ENCODE data around the gene WHRN. TPM values are rescaled to one million over a fixed set of nuclear protein-coding genes. Genes with fewer than 3 reads are reported as not detected.
A peak's percentile ranks its signal among the peaks of the same experiment; 100 is the strongest.

WHRN gene
- polyA plus RNA-seq (ENCODE audit: insufficient read length in 10 of 10), result 1 to 10 TPM; 1.9 to 6.3 (median 3.3) TPM
- long read RNA-seq, donor 1, result 0 reads
- long read RNA-seq, donor 2, result 0 reads
- long read RNA-seq, donor 3, result 0 reads
- long read RNA-seq, donor 4, partial matches to known transcripts, result 0 of 1 reads
- long read RNA-seq, donor 4, other reads (novel, unspliced or antisense), result 0 of 1 reads
- long read RNA-seq, donor 5, result 0 reads
- long read RNA-seq, donor 6, result 0 reads
- long read RNA-seq, donor 7, partial matches to known transcripts, result 0 of 1 reads
- long read RNA-seq, donor 7, other reads (novel, unspliced or antisense), result 0 of 1 reads
- long read RNA-seq, donor 8, result 0 reads
- long read RNA-seq, donor 9, result 0 reads

DNA sequence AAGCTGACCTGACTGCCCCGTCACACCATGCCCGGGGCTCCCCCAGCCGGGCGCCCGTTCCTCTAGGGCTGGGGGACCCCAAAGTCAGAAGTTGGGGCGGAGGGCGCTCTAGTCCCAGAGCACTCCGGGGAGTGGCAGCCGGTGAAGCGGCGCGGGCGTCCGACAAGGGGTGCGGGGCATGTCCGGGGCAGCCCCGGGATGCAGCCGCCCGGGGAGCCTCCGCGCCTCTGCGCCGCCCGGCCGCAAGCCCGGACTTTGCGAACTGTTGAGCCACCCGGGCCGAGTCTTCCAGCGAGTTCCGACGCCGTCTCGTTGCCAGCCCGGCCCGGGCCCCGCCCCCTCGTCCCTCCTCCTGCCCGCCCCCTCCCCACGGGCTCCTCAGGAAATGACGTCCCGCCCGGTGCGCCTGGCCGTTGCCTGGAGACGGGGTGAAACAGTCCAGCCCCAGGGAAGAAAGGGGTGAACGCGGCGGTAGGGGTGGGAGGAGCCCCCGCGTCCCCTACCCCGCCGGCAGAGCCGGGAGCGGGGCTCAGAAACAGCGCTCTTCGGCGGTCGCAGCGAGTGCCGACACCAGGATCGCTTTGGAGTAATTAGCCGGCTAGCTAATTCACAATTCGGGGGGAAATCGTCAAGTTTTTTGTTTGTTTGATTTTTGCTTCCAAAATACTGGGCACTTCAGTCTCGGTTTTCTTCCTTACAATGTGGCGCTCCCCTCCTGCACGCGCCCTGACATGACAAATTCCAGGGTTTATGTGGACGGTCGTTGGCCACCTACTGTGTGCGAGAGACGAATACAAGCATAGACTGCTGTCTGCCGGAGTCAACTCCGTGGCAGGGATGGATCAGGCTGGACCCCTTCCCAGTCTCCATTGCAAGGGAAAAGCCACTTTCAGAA is at the start of gene WHRN:
TSS of gene WHRN (minus strand) at position 287 of the 895 bp plus-strand sequence. CDS start 672 bp downstream, outside the sequence.
- peak; percentile 86 to 95 (median 93) for DNase-seq

DNA sequence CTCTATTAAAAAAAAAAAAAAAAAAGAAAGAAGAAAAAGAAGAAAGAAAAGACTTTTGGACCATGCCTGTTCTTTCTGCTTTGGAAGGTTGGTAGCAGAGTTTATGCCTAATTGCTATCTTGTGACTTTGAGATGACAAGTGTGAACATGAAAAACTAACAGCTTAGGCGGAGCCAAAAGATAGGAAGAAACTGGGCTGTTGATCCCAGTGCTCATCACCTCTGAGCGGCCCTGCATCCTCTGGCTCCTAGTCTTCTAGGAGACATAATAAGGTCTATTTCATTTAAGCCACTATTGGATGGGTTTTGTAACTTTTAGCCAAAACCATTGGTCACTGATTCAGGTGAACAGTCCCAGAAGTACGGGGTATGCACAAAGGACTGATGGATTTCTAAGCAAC is 47.9 kb upstream of the WHRN start:
- DNase-seq, result no peak

DNA sequence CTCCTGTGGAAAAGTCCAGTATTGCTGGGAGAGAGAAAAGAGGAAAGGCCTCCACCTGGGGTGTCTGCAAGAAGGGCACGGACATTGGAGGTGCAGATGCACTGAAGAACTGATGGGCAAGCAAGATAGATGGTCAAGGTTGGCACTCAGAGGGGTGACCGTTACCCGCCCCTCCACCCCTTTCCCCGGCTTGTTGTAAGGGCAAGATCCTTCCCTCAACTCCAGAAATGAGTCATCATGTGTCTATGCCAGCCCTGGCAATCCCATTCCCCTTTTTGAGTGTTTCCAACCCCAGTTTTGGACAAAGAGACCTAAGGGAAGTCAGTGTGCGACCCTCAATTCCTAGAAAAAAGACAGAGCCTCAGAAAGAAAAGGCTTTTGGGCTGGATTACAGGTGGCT is 47.4 kb upstream of the WHRN start:
- DNase-seq, result no peak

DNA sequence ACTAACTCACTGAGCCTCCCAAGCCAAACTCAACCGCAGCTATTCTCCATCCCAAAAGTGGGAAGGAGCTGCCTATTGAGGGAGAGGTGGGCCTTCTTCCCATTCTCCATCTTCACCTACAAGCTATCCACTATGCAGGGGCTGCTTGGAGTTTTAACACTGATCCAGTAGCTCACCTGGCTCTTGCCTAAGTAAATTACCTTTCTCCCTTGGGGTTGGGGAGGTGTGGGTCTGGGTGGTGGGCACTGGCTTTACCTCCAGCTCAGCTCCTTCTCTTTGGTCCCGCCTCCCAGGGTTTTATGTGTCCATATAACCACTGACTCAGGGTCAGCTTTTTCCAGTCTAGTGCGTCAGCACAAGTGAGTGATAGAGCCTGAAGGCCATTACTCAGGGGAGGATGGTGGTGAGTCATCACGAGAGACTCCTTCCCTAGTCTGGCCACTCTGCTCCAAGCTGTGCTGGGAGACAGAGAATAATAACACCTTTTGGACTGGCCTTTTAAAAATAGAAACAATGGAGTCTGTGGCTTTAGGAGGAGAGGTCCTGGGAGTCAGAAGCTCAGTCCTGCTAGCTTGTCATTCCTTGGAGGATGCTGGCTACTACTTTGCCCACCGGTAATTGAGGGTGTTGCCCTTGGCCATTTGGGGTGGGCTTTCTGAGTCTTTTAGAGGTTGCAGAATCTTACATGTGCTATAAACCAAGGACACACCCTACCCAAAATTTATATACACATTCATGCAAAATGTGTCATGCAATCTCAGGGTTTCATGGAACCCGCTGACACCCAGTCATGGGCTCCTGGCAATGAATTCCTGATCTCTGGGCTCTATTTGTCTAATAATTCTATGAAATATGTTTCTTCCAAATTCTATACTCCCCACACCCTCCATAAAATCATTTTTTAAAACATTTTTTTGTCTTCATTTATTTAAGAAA is 46.7 kb upstream of the WHRN start:
- peak; percentile 11 to 89 (median 14) for DNase-seq

DNA sequence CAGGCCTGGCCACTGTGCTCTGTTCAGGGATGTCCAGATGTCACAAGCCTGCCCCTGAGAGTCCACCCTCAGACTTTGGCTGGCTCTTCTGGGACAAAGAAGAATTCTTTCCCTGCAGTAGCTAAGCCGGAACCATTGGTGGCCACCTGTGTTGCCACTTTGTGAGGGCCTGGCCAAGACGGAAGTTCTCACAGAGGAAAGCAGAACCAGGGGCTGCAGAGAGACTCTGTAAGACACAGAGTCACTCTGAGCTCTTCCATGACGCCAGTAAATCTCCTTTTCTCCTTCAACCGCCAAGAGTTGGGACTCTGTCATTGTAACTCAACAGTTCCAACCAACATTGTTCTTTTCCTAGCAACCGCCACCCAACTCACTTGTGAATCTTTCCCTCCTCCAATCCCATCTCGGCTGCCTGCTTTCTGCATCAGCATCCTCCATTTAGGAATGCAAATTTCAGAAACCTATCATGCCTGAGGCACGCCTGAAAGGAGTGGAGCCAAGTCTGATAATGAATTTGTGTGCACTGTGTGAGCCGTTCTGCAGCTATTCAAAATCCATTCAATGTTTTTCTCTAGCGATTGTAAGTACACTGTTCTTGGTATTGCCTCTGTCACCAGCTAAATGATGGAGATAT is 44.5 kb upstream of the WHRN start:
- peak in 1 of 3 donors; percentile 28 for DNase-seq

DNA sequence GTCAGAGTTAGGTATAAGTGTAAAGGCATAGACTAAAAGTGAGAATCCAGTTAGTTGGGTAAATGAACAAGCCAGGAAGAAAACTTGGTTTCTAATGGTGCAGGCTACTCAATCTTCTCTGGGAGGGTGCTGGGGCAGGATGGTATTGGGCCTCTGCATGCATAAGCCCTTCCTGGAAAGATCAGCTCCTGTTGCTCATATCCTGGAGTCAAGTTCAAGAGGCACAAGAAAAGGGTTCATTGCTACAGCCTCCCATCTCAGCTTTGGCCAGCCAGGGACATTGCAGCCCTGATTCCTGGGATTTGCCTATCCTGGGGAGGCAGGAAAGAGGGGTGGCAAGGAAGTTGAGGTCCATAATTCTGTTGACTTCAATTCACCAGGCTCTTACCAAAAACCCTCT is 41.6 kb upstream of the WHRN start:
- DNase-seq, result no peak

DNA sequence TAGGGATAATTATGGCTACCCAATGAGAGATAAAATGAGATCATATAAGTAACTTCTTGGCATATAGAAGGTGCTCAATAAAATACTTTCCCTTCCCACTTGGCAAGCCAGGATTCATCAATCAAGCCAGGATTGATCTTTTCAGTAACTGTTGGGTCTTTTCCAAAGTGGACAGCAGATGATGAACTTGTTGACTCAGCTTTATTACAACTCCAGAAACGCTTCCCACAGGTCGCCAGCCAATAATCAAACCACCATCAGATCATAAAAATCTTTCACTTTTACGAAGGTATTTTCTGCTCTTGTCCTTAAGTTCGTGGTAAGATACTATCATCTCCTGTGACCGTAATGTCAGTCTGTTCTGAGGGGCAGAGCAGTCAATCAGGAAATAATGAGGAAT is 39.8 kb upstream of the WHRN start:
- no peak for DNase-seq

DNA sequence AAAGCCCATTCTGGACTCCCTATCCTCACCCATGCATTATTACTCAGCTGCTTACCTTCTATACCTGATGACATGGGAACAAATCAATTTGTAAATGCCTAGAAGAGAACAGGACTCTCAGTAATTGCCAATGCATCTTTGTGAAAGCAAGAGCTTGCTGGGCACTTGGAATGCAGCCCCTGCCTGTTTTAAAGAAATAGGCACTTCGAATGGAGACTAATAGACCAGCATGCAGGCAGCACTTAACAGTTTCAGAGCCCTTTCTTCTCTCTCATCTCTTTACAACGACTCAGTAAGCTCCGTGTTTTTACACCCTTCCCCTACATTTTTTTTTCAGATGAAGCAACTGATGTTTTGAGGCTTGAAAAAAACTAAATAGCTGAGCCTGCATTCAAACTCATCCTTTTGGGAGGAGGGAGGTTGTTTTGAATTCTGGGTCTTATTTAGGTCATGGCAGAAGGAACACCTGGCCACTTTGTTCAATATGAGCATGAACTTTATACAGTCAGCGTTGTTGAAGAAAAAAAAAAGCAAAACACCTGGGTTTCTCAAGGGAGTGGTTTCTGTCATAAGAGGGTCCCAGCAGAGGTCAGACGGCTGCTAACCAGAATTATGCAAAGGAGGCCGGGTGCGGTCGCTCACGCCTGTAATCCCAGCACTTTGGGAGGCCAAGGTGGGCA is 34.6 kb upstream of the WHRN start:
- no peak for DNase-seq

DNA sequence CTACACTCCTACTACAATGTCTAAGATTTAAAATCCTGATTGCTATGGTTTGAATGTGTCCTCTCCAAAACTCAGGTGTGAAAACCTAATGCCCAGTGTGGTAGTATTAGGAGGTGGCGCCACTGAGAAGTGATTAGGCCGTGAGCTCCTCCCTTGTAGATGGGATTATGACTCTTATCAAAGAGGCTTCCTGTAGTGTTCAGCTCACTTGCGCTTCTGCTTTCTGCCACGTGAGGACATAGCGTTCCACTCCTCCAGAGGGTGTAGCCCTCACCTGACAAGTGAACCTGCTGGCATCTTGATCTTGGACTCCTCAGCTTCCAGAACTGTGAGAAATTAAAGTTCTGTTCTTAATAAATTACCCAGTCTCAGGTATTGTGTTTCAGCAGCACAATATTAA is 33.0 kb upstream of the WHRN start:
- no peak for DNase-seq

DNA sequence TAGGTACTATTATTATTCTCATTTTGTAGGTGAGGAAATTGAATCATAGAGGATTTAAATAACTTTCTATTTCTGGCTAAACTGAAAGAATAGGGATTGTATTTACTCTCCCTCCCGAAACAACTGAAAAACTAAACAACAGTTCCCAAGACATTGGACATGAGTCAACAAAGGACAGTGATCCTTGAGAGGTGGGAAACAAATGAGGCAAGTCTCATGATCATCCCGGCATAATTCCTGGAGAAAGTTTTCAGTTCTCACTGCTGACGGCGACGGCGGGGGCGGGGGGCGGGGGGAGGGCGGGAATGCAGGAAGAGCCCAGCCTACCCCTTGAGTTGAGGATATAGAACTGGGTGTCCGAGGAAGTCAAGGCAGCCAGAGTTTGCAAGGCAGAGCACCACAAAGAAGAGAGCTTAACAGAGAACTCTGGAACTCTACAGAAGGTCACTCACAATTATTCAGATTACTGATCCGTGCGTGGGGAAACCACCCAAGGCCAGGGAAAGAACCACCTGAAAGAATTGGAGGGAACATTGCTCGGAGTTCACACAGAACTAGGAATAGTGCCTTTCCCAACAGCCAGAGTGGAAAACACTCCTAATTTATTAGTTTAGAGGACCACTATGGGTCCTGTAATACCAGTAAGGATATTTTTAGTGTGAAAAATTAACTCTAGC is 27.4 kb upstream of the WHRN start:
- DNase-seq, result no peak

DNA sequence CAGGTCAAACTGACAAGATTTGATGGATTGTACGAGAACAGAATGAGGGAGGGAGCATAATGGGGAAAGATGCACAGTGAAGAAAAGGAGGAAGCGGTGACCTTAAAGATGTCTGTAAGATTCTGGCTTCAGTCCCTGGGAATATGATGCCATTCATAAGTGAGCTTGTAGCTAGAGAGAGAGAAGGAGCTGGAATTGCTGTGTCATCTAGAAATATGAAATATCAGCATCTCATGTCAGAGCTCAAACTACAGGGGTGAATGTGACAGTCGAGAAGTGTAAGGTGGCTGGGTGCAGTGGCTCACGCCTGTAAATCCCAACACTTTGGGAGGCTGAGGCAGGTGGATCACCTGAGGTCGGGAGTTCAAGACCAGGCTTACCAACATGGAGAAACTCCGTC is 24.0 kb upstream of the WHRN start:
- no peak for DNase-seq

DNA sequence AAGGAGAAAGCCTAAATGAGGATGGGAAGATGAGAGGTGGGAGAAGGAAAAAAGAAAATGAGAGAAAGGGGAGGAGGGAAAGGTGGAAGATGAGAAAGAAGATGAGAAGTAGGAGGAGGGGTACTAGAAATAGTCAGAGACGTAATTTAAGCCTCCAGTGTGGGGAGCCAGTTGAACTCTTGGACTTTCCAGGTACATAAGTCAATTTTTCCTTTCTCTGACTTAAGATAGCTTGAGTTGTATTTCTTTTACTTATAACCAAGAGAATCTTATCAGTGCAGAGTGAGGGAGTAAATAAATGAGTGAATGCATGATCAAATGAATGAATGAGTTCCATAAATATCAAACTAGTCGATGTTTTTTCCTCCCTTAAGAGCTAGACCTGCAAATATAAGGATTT is 21.5 kb upstream of the WHRN start:
- DNase-seq, result no peak

DNA sequence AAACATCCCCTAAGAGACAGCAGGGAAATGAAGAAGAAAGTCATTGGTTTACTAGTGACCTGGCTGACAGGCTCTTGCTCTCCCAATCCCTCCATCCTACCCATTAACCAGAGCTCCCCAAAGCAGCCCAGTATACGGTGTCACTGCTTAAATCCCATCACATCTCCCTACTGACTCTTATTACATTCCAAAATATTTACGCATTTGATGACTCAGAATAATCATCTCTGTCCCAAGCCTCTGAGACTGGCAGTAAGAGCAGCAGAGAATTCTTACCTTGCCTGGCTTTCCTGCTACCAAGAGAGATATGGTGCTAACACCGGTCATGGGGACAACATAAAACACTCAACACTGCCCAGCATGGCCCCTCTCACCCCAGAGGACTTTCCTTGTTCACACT is 20.2 kb upstream of the WHRN start:
- DNase-seq, result no peak

DNA sequence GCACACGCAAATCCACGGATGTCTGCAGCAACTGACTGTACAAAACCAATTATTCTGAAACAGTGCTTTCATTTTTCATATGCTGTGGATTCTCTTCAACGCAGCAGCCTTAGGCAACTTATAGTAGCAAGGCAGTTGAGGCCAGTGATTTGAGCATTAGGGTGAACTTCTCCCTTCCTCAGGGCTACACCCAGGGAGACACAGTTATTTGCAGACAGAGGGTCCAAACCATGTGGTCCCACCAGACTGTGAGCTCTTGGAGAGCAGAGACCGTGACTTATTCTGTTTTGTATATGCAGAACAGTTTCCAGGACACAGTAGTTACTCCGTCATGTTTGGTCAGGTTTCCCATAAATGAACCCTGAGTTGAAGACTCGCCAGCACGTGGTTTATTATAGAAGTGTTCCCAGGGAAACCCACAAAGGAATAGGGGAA is 19.0 kb upstream of the WHRN start:
- peak in 2 of 3 donors; percentile 76 to 82 for DNase-seq

DNA sequence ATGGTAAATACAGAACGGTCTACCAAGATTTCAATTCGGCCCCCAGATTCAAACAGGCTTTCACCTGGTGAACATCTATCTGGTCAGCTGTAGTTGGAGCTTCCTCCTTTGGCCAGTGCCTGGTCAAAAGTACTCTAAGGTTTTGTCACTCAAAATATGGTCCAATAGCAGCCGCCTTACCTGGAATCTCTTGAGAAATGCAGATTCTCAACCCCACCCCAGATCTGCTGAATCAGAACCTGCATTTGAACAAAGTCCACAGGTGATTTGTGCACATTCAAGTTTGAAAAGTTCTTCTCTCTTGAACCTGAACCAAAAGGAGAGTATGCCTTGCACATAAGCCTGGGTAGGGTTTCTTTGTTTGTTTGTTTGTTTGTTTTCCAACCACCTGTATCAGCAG is 17.6 kb upstream of the WHRN start:
- no peak for DNase-seq

DNA sequence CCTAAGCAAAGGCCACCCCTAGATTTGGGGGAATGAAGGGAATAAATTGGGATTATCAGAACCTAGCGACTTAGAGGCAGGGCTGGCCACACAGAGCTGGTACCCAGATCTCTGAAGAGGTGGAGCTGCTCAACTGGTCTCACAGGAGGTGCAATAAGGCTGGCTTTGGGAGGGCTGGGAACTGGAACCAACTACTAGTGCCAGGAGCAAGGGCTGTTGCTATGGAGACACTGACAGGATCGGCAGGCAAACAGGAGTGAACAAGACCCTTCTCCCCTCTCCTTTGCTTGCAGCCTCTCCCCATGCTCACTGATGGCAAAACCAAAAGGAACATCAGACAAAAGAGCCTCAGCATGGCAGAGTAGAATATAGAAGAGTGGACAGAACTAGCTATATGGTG is 17.0 kb upstream of the WHRN start:
- DNase-seq, result no peak

DNA sequence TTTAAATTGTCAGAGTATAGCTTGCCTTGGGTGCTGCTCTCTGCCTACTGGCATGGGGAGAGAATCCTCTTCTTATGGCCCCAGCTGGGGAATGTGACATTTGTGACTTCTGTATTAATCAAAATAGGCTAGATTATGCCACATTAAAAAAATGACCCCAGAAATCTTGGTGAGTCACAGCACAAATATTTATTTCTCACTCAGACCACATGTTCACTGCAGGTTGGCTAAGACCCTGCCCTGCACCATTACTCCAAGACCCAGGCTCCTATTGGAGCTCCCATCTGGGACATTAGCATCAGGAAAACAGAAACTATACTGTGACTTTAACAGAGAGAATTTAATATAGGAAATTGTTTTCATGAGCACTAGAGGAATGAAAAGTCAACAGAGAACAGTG is 16.6 kb upstream of the WHRN start:
- no peak for DNase-seq

DNA sequence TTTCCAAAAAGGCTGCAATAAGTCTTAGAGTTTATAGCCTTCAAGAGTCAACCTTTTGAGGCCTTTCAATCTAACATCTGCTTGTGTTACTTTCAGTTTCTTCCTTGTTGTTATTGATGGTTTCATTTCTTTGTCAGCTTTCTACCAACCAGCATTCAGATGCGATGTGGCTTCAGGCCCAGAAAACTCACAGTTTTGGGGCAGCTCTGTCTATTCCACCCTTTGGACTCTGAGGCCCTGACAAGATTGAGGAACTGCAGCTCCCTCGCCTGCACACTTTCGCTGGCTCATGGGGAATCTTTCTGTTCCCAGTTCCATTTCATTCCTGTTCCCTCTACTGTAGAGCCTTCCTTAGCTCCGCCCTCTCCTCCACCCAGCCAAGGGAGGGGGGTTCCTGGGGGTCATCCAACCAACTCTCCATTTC is 13.3 kb upstream of the WHRN start:
- no peak for DNase-seq

DNA sequence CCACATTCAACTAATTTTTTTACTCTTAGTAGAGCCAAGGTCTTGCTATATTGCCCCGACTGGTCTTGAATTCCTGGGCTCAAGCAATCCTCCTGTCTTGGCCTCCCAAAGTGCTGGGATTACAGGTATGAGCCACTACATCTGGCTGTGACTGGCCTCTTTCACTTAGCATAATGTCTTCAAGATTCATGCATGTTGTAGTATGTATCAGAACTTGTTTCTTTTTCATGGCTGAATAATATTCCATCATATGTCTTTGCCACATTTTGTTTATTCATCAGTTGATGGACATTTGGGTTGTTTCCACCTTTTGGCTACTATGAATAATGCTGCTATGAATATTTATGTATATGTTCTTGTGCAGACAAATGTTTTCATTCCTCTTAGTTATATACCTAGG is 12.8 kb upstream of the WHRN start:
- DNase-seq, result no peak

DNA sequence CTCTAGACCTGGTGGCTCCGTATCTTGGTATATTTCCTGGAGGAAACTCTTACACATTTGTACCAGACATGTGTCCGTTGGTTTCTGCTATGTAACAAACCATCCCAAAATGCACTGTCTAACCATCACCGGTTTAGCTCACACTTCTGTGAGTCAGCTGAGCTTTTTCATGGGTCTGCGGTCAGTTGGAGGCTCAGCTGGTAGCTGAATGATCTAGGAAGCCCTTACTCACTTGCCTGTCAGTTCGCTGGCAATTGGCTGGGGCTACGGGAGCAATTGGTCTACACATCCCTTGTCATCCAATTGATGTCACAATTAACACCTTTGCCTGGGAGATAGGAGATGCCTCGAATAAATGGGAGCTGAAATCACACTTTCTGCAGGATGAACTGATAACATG is 11.6 kb upstream of the WHRN start:
- no peak for DNase-seq

All from muscle of back (tissue), 13 donors.